Thyroid gland (tissue), 4 donors: Measurements from ENCODE around the gene CLC. TPM values are rescaled to one million over a fixed set of nuclear protein-coding genes. Genes with fewer than 3 reads are reported as not detected.

Source experiments
- DNase-seq, 2 donors: peaks; one replicate each; pipeline ENCODE4 v3.0.0-alpha.2; 2019
- H3K27ac ChIP-seq, 3 donors: fragments of 200-600 bp; sonication (generic); 1 replicate in 2 of 3; 2 replicates in 1 of 3; pipeline ENCODE4 v1.5.1; 2016 to 2019; ENCODE audit warnings: mild to moderate bottlenecking in 1 of 3, moderate library complexity in 1 of 3
- H3K27me3 ChIP-seq: fragments of 200-600 bp; sonication (generic); one replicate; pipeline ENCODE4 v1.5.1; 2019
- H3K36me3 ChIP-seq, 2 donors: fragments of 200-600 bp; sonication (generic); one replicate each; pipeline ENCODE4 v1.5.1; 2016 to 2019
- H3K4me1 ChIP-seq, 2 donors: fragments of 200-600 bp; sonication (generic); one replicate each; pipeline ENCODE4 v1.5.1; 2017 to 2019
- H3K4me3 ChIP-seq, 3 donors: fragments of 200-600 bp; sonication (generic); replicated peaks in 1 of 3; 1 replicate in 2 of 3; 2 replicates in 1 of 3; pipeline ENCODE4 v1.5.1; 2016; ENCODE audit warnings: mild to moderate bottlenecking in 1 of 3
- H3K9me3 ChIP-seq: fragments of 200-600 bp; sonication (generic); one replicate; pipeline ENCODE4 v1.5.1; 2017
- POLR2A ChIP-seq, 2 donors: fragments of 450-650 bp; IDR thresholded peaks; one replicate each; pipeline ENCODE4 v1.6.1; 2017; ENCODE audit warnings: antibody characterized with exemption in 2 of 2, mild to moderate bottlenecking in 2 of 2, moderate library complexity in 1 of 2
- WGBS, 2 donors: methylation state at CpG; one replicate each; pipeline ENCODE4 v1.1.5; 2017; 5-methylcytosine and 5-hydroxymethylcytosine counted together
- intact Hi-C: fragments of 100-400 bp; cut with DNase I; formaldehyde crosslinking; loops from one replicate; pipeline ENCODE4 v1.15.1; 2023
- total RNA-seq, 4 donors: library from RNA; depleted of rRNA; stranded (reverse); fragments of >200 nt; gene quantifications; one replicate each; pipeline ENCODE4 v1.2.3, GENCODE V29; 2016
- TF ChIP-seq, protein P1 (sequence below), 6 experiments: fragments of 200-600 bp in 3 of 6; fragments of 450-650 bp in 3 of 6; sonication (generic) in 3 of 6; IDR thresholded peaks; one replicate each; pipeline ENCODE4 v1.5.1; 2016 to 2019; ENCODE audit warnings: antibody characterized with exemption in 6 of 6, mild to moderate bottlenecking in 2 of 6, inconsistent platforms in 1 of 6, moderate library complexity in 1 of 6

CLC gene
- total RNA-seq, 4 donors from 2014 or later, result not detected

GRCh38 chr19:39738814-39739213 lies 985 bp upstream of the CLC start:
- H3K4me1 ChIP-seq, result no peaks in the 10 kb centered on the region
- H3K9me3 ChIP-seq, result no peaks in the 10 kb centered on the region
- H3K27me3 ChIP-seq, result no peaks in the 10 kb centered on the region
- intact Hi-C loops, result no loop called here
- H3K4me3 ChIP-seq, result no peak overlapping the region
- WGBS, 2 donors, result 42 to 57% methylated on average over 3 of the region's 3 CpGs
- no peak for TF ChIP-seq POLR2A (IDR thresholded peaks at IDR 0.05)
- TF ChIP-seq, protein P1, sequence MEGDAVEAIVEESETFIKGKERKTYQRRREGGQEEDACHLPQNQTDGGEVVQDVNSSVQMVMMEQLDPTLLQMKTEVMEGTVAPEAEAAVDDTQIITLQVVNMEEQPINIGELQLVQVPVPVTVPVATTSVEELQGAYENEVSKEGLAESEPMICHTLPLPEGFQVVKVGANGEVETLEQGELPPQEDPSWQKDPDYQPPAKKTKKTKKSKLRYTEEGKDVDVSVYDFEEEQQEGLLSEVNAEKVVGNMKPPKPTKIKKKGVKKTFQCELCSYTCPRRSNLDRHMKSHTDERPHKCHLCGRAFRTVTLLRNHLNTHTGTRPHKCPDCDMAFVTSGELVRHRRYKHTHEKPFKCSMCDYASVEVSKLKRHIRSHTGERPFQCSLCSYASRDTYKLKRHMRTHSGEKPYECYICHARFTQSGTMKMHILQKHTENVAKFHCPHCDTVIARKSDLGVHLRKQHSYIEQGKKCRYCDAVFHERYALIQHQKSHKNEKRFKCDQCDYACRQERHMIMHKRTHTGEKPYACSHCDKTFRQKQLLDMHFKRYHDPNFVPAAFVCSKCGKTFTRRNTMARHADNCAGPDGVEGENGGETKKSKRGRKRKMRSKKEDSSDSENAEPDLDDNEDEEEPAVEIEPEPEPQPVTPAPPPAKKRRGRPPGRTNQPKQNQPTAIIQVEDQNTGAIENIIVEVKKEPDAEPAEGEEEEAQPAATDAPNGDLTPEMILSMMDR (IDR thresholded peaks at IDR 0.05), result no peak
- H3K36me3 ChIP-seq, result no peaks in the 10 kb centered on the region
- H3K27ac ChIP-seq, result no peak overlapping the region
- DNase-seq, result no peak

DNA sequence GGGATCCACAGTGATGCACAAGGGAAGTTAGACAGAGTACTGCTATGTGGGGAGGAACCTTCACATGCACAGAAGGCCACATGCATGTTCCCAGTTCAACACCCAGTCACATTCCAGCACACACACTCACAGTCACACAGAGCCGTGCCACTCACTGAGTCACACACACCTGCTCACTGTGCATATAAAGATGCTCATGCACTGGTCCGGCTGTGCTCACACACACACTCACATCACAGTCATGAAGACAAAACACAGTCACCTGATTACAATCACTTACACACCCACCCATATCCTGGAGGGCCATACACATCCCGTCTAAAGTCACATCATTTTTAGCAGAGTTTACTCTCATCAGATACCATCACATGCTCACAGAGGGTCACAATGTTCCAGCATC lies 478 bp downstream of the CLC start:
- 54 to 71% methylated on average over 3 of the region's 3 CpGs for WGBS, 2 donors
- H3K9me3 ChIP-seq, result no peaks in the 10 kb centered on the region

GRCh38 chr19:39736088-39736487 lies 1.7 kb downstream of the CLC start:
- Histone ChIP-seq H3K27me3 (no peaks in the 10 kb centered on the region), H3K36me3 (no peaks in the 10 kb centered on the region), H3K27ac (no peak overlapping the region), H3K4me1 (no peaks in the 10 kb centered on the region), H3K9me3 (no peaks in the 10 kb centered on the region), H3K4me3 (no peak overlapping the region)
- WGBS, 2 donors, result 66 to 76% methylated on average over 5 of the region's 5 CpGs
- TF ChIP-seq POLR2A (IDR thresholded peaks at IDR 0.05), result no peak
- TF ChIP-seq, protein P1 (IDR thresholded peaks at IDR 0.05), result no peak
- no peak for DNase-seq
- intact Hi-C loops, result no loop called here

More for the DNA sequence above, 478 bp downstream of the CLC start:
- DNase-seq, result no peak
- H3K4me1 ChIP-seq, result no peaks in the 10 kb centered on the region
- TF ChIP-seq, protein P1 (IDR thresholded peaks at IDR 0.05), result no peak
- no peak for TF ChIP-seq POLR2A (IDR thresholded peaks at IDR 0.05)
- no peaks in the 10 kb centered on the region for H3K36me3 ChIP-seq
- H3K4me3 ChIP-seq, result no peak overlapping the region
- intact Hi-C loops, result no loop called here
- no peak overlapping the region for H3K27ac ChIP-seq
- no peaks in the 10 kb centered on the region for H3K27me3 ChIP-seq

DNA sequence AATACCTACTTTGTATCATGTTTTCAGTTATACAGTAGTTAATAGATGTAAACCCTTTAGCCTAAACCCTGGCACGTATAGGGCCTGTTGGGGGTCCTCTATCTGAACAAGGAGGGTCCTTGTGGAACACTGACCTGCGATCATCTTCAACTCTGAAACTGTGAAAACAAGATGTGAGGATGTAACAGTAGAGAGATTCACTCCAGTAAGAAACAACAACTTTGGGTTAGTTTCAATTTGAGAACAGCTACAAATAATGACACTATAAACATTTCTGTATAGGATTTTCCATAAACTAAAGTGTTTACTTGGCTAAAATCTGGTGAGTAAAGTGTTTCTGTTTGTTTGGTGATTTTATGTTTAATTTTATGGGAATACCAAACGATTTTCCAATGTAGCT lies 2.1 kb downstream of the CLC start:
- intact Hi-C loops, result no loop called here
- Histone ChIP-seq H3K9me3 (no peaks in the 10 kb centered on the region), H3K27me3 (no peaks in the 10 kb centered on the region), H3K36me3 (no peaks in the 10 kb centered on the region), H3K4me3 (no peak overlapping the region), H3K4me1 (no peaks in the 10 kb centered on the region), H3K27ac (no peak overlapping the region)
- TF ChIP-seq POLR2A (IDR thresholded peaks at IDR 0.05), result no peak
- TF ChIP-seq, protein P1 (IDR thresholded peaks at IDR 0.05), result no peak
- 58 to 60% methylated on average over 3 of the region's 3 CpGs for WGBS, 2 donors
- no peak for DNase-seq

DNA sequence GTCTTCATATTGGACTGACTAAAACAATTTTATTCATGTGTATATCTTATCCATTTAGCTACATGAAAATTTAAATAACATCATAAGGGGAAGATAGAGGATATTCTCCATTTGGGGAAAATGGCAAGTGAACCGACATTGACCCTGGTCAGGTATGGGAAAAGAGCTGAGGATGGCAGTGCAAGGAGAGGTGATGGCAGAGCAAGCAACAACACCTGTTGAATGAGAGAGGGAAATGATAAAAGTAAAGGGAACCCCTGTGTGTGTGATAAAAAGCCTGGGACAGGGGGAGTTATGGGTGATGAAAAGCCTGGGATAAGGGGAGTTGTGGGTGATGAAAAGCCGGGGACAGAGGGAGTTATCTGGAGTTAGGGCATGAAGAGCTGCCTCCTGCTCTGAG lies 4.0 kb downstream of the CLC start:
- no peak for DNase-seq

More for the DNA sequence above, 4.0 kb downstream of the CLC start:
- no peak overlapping the region for H3K4me3 ChIP-seq
- WGBS, 2 donors, result 82 to 94% methylated on average over 2 of the region's 2 CpGs
- TF ChIP-seq POLR2A (IDR thresholded peaks at IDR 0.05), result no peak
- TF ChIP-seq, protein P1 (IDR thresholded peaks at IDR 0.05), result no peak
- H3K9me3 ChIP-seq, result no peaks in the 10 kb centered on the region
- H3K27me3 ChIP-seq, result no peaks in the 10 kb centered on the region
- intact Hi-C loops, result no loop called here
- no peak overlapping the region for H3K27ac ChIP-seq
- H3K4me1 ChIP-seq, result no peaks in the 10 kb centered on the region
- no peaks in the 10 kb centered on the region for H3K36me3 ChIP-seq
